Measurements from ENCODE around the gene GNRHR. TPM values are rescaled to one million over a fixed set of nuclear protein-coding genes. Genes with fewer than 3 reads are reported as not detected.
"Not testable (repeated sequence)": the region's sequence is repeated elsewhere in the genome, so short reads cannot be mapped to it uniquely, and the experiment has no call there.

Gene GNRHR
- total RNA-seq, 1 donor from 2014 or later, result not detected

- ATAC-seq; intact Hi-C loops (cut with DNase I); DNase-seq (ENCODE audit: low spot score): not testable (repeated sequence)
Observed at GRCh38 chr4:67706682-67707081, 47.5 kb downstream of the GNRHR start.

GRCh38 chr4:67704843-67705242 is 49.3 kb downstream of the GNRHR start:
- intact Hi-C loops (cut with DNase I), result no loop called here
- no peak for DNase-seq (ENCODE audit: low spot score)
- no peak for ATAC-seq

GRCh38 chr4:67702166-67702565 is 52.0 kb downstream of the GNRHR start:
- ATAC-seq, result no peak

GRCh38 chr4:67701517-67701850 is 52.7 kb downstream of the GNRHR start:
- peak; percentile 2 for ATAC-seq
- intact Hi-C loops (cut with DNase I), result no loop called here
- DNase-seq (ENCODE audit: low spot score), result no peak

More at GRCh38 chr4:67702166-67702565, 52.0 kb downstream of the GNRHR start:
- intact Hi-C loops (cut with DNase I), result no loop called here
- DNase-seq (ENCODE audit: low spot score), result no peak

GRCh38 chr4:67700738-67701516 is 53.3 kb downstream of the GNRHR start, which contains the start of gene UBA6:
TSS of gene UBA6 (minus strand) at chr4:67701155. CDS start at chr4:67701119, 36 bp downstream.
- DNase-seq (ENCODE audit: low spot score), result peak; percentile 95
- ATAC-seq, result peak; percentile 100
- intact Hi-C loops (cut with DNase I), result no loop called here

GRCh38 chr4:67700116-67700737 is 54.0 kb downstream of the GNRHR start:
- intact Hi-C loops (cut with DNase I), result no loop called here
- ATAC-seq (no peak), DNase-seq (ENCODE audit: low spot score) (no peak)

GRCh38 chr4:67699603-67700002 is 54.6 kb downstream of the GNRHR start:
- ATAC-seq (no peak), DNase-seq (ENCODE audit: low spot score) (no peak)
- intact Hi-C loops (cut with DNase I), result no loop called here

GRCh38 chr4:67697860-67698687 is 56.1 kb downstream of the GNRHR start:
- DNase-seq (ENCODE audit: low spot score), result no peak
- no peak for ATAC-seq
- intact Hi-C loops (cut with DNase I), result no loop called here

GRCh38 chr4:67696061-67696460 is 58.1 kb downstream of the GNRHR start:
- no peak for DNase-seq (ENCODE audit: low spot score)
- intact Hi-C loops (cut with DNase I), result no loop called here
- ATAC-seq, result no peak

GRCh38 chr4:67694662-67695061 is 59.5 kb downstream of the GNRHR start:
- intact Hi-C loops (cut with DNase I), result no loop called here
- no peak for ATAC-seq
- no peak for DNase-seq (ENCODE audit: low spot score)

GRCh38 chr4:67691328-67691727 is 62.9 kb downstream of the GNRHR start:
- intact Hi-C loops (cut with DNase I), result no loop called here
- ATAC-seq (no peak), DNase-seq (ENCODE audit: low spot score) (no peak)

Other genes with a start within 250 kb of the GNRHR start
- 49.1 TPM for gene CENPC, start 208.9 kb downstream of the GNRHR start, total RNA-seq
- 0.36 TPM for gene STAP1, start 195.7 kb downstream of the GNRHR start, total RNA-seq
- gene UBA6, start 53.2 kb downstream of the GNRHR start, total RNA-seq, result 62.7 TPM
- not detected for gene TMPRSS11D, start 129.6 kb upstream of the GNRHR start, total RNA-seq
- not detected for gene TMPRSS11A, start 209.1 kb upstream of the GNRHR start, total RNA-seq

Data from sciatic nerve (tissue), 2 donors.